Inflammatory macrophage treated with lipopolysaccharide for 4 hours (primary cell): ENCODE data around the gene ACOX1.
"Not testable (repeated sequence)": the region's sequence is repeated elsewhere in the genome, so short reads cannot be mapped to it uniquely, and the experiment has no call there.

ENCODE experiments used
- DNase-seq: peaks from one replicate; pipeline ENCODE4 v3.0.0-alpha.2; 2020

Gene ACOX1

DNA sequence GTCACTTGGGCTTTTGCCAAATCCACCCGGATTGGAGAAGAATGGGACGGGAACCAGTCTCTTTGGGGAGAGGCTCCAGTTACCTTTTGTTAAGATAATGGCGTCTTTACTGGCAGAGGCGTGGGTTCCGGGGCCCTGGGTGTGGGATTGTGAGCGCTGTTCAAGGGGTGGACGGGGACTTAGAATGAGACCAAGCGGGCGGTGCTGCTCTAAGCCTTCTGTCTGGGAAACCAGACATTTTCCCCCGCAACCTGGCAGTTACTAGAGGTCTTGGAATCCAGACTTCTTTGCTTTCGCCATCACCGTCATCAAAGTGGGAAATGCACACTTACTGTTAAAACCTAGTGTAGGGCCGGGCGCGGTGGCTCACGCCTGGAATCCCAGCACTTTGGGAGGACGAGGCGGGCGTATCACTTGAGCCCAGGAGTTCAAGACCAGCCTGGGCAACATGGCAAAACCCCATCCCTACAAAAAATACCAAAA, 780 bp upstream of the ACOX1 start:
- peak; percentile 39 for DNase-seq

DNA sequence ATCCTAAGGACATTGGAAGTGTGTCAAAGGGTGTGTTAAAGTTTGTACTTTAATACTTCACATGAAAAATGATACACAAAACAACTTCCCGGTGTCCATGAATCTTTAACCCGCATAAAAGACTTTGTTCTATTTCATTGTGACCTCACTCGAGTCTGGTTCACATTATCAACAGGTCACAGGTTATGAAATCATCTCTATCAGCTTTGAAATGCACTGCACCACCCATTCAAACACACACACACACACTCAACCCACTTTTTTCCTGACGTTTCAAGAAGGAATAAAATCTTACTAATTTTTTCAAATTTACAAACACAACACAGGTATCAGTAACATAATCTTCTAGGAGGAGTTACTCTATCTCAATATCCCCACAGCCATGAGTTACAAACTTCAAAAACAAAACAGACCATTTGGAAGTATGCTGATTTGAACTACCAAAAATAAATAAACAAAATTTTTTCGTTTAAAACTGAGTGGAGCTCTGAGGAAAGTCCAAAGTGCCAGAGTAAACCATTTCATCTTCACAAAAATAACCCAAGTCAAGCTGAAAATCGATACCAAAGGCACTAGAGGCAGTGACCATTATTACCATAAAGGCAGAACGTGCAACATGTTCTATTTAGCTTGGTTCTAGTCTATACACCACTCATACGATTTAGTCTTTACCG, 2.7 kb downstream of the ACOX1 start:
- DNase-seq, result no peak

DNA sequence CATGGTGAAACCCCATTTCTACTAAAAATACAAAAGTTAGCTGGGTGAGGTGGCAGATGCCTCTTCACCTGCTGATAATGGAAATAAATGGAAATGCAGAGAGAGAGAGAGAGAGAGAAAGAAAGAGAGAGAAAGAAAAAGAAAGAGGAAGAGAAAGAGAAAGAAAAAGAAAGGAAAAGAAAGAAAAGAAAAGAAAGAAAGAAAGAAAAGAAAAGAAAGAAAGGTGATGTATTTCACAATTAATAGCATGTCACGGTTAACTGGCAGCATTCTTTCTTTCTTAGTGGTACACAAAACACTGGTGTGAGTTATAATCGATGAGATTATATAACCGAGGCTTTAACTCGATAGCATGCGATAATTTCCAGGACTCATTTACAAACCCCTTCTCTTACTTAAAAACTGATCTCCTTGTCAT, 3.2 kb downstream of the ACOX1 start:
- DNase-seq, result no peak

DNA sequence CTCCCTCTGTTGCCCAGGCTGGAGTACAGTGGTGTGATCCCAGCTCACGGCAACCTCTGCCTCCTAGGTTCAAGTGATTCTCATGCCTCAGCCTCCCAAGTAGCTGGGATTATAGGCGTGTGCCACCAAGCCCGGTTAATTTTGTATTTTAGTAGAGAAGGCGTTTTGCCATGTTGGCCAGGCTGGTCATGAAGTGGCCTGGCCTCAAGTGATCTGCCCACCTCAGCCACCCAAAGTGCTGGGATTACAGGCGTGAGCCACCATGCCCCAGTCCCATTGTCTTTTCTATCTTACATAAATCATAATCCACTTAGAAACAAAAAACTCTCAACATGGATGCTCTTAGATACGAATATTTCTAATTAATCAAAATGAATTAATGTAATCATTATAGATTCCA, 3.8 kb downstream of the ACOX1 start:
- DNase-seq, result not testable (repeated sequence)

DNA sequence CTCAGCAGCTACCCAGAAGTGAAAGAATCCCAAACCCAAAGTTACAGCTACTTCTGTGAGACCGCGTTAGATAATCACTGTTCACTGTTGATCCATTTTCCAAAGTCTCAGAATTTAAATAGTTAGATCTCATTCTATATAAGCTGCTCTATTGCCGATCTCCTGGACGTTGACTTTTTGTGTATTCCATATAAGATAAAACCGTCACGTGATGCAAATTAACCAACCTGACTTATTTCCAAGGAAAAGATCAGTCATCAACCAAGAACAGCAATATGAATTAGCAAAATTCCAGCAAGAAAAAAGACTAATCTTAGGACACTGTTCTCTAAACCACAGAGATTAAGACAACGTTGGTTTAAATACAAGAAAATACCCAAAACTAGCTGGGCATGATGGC, 8.3 kb downstream of the ACOX1 start:
- no peak for DNase-seq

DNA sequence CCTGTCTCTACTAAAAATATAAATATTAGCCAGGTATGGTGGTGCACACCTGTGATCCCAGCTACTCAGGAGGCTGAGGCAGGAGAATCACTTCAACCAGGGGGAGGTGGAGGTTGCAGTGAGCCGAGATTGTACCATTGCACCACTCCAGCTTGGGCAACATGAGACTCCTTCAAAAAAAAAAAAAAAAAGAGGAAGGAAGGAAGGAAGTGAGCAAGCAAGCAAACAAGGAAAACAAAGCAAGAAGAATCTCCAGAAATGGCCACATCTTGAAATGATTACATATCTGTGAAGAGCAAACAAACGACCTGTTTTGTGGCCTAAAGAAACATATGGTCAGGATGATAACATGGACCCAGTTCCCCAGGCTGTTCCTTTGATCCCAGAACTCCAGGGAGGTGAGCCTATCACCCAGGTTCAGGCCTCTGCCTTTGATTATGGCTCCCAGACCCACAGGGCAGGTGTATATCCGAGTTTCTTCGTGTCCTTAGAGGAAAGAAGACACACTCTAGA, 8.9 kb downstream of the ACOX1 start:
- DNase-seq, result peak; percentile 70

DNA sequence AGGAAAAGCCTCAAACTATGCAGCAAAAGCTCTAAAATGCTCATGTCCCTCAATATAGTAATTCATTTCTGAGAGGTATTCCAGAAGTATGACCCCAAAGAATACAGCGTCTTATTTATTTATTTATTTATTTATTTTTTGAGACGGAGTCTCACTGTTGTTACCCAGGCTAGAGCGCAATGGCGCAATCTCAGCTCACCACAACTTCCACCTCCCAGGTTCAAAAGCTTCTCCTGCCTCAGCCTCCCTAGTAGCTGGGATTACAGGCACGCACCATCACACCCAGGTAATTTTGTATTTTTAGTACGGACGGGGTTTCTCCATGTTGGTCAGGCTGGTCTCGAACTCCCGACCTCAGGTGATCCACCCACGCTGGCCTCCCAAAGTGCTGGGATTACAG, 9.9 kb downstream of the ACOX1 start:
- not testable (repeated sequence) for DNase-seq

DNA sequence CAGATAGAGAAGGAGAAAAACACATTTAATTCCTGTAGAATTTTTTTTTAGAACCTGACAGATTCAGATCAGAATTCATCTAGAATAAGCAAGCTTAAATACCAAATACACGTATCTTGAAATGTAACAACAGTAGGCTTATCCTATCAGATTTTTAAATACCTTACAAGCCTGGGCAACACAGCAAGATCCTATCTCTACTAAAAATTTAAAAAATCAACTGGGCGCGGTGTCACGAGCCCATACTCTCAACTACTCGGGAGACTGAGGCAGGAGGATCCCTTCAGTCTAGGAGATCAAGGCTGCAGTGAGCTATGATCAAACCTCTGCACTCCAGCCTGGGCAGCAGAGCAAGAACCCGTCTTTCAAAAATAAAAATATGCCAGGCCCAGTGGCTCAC, 13.5 kb downstream of the ACOX1 start:
- DNase-seq, result no peak

DNA sequence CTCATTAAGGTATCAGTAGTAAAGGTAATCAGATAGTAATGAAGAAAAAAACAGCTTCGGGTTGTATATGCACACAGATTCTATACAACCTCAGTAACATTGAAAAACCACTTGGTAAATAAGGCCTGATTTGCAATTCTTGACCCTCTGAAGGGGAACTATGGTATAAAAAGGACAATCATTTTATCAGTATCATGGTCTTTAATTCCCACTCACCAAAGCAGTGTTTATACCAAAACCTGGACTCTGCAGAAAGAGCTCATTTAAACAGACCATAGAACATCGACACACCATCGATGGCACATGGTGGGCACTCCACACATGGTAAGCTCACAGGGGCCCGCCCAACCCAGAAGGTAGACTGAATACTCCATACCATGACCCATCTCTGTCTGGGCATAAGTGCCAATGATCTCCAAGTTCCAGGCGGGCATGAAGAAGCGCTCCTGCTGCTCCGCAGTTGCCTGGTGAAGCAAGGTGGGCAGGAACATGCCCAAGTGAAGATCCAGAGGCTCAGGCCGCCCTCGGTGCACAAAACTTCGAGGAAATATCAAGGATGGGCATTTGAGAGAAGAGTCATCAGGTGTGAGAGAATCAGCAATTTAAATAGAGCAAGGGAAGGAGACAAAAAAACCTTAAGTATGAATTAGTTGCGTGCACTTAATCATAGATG, 19.0 kb downstream of the ACOX1 start:
- DNase-seq, result no peak

DNA sequence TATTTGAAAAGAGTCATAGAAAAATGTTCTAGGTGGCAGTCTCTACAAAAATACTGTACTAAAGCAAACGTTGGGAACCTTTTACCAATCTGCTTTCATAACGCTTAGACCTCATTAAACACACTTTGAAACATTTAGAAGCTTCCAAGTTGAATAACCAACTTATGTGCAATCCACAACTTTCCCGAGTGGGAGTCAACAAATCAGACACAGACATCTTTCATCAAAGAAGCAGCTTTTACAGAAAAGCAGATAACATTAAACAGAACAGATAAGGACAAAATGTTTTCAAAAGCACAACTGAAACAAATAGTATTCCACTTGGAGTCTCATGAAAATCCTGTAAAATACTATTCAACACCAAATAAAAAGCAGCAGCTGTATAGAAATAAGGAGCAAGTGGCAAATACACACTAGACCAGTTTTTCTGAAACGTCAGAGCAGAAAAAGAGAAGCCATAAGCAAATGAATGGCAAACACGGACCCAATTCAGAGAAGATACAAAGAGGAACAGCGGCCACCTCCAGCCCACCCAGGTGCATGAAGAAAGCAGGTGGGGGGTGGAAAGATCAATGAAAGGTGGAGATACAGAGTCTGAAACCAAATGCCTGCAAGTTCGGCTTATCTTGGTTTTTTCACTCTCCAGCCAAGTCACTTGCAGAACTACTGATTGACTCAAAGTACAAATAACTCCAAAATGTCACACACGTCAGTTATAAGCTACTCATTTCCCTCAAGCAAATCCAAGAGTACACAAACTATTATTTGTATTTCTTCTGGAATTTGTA, 19.7 kb downstream of the ACOX1 start:
- DNase-seq, result no peak

DNA sequence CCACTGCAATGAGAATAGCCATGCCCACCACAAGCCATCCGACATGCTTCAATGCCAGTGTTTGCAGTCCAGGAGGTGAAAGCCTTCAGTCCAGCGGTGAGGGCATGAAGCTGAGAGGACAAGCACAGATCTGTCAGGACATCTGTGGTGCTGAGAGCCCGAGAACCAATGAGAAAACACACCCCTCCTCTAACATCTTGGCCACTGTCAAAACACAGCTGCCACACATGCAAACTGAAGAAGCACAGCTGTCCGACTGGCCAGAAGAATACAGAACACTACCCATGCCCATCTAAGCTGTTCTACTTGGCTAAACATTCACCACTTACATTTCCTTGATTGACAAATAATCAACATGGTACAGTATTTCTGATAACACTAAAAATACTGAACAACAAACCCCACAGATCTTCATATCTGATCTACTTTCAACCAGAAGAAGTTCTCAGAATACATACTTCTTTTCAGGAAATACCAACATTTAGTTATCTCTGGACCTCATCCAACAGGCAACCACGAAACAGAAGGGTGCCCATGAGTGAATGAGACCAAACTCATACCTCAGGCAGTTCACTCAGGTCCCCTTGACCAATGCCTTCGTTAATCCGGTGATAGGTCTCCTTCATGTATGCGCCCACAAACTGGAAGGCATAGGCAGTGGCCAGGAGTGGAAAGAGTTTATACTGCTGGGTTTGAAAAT, 28.0 kb downstream of the ACOX1 start:
- no peak for DNase-seq

DNA sequence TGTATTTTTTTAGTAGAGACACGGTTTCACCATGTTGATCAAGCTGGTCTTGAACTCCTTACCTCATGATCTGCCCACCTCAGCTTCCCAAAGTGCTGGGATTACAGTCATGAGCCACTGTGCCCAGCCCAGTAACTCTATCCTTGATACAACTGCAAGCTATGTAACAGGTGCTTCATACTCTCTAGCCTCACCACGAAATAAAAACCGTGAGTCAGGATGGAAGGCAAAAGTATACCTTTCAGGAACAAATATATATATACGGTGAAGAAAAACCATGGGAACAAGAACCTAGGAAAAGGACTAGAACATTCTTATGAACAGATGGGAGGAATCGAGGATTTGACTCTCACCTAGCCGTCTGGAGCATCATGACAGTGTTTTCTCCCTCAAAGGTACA, 28.5 kb downstream of the ACOX1 start:
- DNase-seq, result no peak

DNA sequence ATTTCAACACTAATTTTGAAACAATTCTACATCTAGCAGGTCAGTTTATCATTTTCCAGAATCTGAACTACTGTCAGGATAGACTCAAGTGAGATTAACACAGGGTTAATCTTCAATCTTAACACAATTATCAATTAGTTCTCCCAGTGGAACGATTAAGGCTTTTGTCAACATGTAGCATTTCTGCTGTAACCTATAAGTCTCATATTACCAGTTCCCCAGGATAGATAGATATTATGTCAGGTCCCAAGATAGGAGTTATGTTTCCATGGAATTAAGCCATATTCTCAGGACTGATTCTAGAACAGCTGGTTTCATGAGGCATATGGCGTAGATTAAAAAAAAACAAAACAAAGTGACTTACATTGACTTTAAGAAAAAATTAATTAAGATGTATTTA, 33.8 kb downstream of the ACOX1 start:
- no peak for DNase-seq

DNA sequence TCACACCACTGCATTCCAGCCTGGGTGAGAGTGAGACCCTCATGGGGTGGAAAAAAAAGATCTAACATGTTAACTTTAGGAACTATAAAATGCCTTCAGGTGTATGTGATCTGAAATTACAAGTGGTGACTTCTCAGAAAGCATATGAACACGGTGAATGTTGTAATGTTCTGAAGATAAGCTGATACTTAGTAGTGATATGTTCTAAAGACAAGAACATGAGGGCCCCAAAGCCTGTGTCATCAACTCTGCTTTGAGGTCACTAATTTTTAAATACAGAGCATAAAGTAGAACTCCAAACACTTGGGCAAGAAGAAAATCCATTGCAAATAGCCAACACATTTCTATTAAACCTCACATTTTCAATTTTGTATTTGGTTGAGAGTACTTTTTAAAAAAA, 35.5 kb downstream of the ACOX1 start:
- no peak for DNase-seq

DNA sequence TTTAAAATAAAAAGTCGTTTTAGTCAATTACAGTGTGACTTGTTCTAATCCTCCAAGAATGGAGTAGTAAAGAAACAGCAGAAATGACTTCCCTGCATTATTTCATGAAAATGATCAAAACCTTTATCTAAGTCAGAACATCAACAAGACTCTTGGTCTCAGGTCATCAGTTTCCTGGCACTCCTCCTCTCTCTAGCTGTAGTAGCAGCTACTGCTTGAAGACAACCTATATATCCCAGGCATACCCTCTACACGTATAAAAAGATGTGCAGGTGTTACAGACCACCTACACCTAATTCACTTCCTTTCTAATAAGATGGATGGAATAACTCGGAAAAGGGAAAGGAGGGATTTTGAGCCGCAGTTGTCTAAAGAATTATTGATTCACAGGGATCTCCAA, 36.5 kb downstream of the ACOX1 start:
- no peak for DNase-seq

DNA sequence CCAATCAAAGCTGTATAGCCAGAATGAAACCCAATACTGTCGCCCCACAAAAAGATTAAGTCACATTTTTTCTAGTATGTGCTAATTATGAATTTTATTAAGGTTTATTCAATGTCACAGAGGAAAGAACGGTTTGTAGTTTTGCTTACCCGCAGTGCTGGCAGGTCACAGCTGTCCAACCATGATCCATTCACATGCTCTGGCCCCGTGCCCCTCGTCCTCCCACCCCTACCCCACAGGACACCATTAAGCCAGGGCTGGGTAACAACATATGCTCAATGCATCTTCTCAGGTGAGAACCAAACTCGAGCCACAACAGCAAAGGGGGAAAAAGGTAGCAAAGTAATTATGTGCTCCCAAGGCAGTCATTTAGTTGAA, 37.5 kb downstream of the ACOX1 start:
- no peak for DNase-seq

DNA sequence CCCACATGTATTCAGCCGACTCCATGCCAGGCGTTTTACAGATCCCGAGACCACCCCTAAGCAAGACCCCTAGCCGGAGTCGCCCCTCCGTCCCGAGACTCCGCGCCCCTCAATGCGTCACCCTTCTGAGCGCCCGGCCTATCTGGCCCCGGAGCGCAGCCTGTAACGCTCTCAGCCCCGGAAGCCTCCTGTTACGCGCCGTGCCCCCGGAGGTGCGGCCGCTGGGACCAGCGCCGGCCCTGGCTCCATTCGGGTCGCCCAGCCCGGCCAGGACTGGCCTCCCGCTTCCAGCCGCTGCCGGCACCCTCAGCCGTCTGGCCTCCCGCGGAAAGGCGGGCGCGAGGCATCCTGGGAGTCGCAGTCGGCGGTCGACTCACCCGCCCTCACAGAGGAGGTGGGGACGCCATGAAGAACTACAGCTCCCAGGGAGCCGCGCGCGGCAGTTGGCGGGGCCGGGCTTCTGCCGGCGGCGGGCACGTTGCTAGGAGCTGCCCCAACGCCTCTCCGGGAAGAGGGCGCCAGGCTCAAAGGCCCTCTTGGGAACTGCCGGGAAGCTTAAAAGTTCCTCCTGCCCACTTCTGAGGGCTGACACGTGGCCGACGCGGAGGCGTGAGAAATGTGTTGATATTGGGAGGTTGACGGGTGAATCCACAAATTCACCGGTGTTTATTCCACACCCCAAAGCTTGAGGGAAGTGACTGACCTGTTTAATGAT, 38.1 kb downstream of the ACOX1 start, which contains the start of gene FBF1:
TSS of gene FBF1 (minus strand) at position 316 of the 715 bp plus-strand sequence. CDS start 2,893 bp downstream, outside the sequence.
- peak; percentile 94 for DNase-seq

DNA sequence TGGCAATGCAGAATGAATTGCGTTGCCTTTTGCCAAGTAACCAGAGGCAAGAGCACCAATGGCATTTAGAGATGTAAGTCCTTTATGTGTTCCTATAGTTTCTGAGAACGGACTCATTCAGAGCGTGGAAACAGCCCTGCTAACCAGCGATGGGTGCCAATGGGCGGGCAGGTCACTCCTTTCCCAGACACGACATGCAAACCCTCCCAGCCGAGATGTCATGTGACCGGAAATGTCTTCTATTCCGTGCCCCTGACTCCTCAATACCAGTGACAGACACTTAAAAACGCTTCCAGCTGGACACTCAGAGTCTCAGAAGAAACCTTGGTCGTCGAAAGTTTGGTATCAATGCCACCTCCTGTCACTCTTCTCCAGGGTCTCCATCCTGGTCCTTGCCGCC, 41.3 kb downstream of the ACOX1 start:
- no peak for DNase-seq

DNA sequence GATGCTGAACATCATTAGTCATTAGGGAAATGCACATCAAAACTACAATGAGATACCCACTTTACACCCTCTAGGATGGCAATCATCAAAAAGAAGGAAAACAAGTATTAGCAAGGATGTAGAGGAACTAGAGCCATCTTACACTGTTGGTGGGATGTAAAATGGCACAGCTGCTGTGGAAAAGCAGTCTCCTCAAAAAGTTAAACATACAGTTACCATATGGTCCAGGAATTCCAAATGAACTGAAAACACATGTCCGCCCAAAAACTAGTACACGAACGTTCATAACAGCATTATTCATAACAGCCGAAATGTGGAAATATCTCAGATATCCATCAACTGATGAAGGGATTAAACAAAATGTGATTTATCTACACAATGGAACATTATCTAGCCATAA, 45.2 kb downstream of the ACOX1 start:
- no peak for DNase-seq

DNA sequence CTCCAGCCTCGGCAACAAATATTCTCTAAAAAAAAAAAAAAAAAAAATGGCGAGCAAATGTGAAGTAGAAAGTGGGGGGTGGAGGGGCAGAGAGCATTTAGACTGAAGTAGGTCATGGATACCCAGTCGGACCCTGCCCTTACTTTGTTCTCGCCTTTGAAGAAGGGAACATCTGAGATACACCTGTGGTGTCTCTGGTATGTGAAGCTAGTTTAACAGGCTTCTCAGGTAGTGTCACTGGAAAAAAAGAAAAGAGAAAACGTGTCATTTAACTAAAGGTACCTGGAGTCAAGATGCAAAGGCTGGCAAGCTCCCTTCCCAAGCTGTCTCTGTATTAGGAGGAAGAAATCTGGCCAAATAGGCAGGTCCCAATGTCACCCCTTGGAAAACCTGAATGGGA, 46.1 kb downstream of the ACOX1 start:
- no peak for DNase-seq

DNA sequence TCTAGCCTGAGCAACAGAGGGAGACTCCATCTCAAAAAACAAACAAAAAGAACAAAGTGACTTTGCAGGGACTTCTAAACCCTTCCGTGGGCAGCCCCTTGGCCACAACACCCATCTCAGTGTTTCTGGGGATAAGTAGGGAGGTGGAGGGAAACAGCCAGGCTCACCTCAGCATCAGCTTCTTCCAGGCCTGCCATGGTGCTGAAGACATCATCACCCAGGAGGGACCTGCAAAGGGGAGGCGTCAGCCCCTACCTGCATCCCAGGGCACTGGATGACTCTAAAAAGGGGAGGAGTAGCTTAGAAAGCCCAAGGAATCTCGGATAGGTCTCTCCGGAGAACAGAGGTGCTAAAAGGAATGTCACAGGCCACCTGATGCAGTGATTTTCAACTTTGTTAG, 47.9 kb downstream of the ACOX1 start:
- no peak for DNase-seq

DNA sequence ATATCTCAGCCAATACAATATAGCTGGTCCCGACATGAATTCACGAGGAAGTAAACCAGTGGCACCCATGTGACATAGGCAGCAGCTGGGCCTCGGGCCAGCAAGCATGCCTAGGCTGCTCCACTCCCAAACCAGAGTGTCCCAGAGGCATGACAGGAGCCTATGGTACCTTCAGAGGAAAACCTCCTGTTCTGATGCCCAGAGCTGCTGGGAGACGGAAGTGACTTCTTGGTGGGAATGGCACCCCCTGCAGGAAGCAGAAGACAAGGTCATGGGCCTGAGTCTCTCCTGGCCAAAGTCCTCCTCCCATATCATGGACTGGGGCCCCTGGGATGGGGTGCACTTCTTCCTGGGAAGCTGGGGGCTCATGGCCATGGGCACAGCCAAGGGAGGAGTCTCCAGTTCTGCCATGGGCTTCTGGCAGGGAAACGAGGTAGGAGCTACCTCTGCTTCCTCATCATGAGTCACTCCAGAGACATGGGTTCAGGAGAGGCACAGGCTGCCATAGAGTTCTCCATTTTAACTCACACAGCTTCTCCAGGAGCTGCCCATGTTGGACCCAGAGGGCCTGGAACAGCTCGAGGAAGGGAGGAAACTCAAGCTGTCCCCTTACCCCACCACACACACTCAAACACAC, 51.6 kb downstream of the ACOX1 start:
- peak; percentile 46 for DNase-seq
